Osteocyte (in vitro differentiated cells): Measurements from ENCODE around the gene SSPN. TPM values are rescaled to one million over a fixed set of nuclear protein-coding genes. Genes with fewer than 3 reads are reported as not detected.

Experiments
- DNase-seq: peaks from one replicate; pipeline ENCODE4 v3.0.0; 2021; ENCODE audit warnings: mixed read lengths; ENCODE audit not compliant: unreplicated experiment; ENCODE audit errors: extremely low spot score
- H3K27ac Mint-ChIP-seq: one replicate; pipeline ENCODE4 v1.8.0; 2021; ENCODE audit warnings: mild to moderate bottlenecking, mixed read lengths; ENCODE audit not compliant: unreplicated experiment
- H3K27me3 Mint-ChIP-seq: one replicate; pipeline ENCODE4 v1.8.0; 2021; ENCODE audit warnings: mixed read lengths; ENCODE audit not compliant: unreplicated experiment
- H3K36me3 Mint-ChIP-seq: one replicate; pipeline ENCODE4 v1.8.0; 2021; ENCODE audit warnings: mixed read lengths; ENCODE audit not compliant: unreplicated experiment
- H3K4me1 Mint-ChIP-seq: one replicate; pipeline ENCODE4 v1.8.0; 2021; ENCODE audit warnings: mixed read lengths; ENCODE audit not compliant: unreplicated experiment
- H3K4me3 Mint-ChIP-seq: one replicate; pipeline ENCODE4 v1.8.0; 2021; ENCODE audit warnings: mild to moderate bottlenecking, moderate library complexity, mixed read lengths; ENCODE audit not compliant: unreplicated experiment
- H3K9me3 Mint-ChIP-seq: one replicate; pipeline ENCODE4 v1.8.0; 2021; ENCODE audit warnings: mixed read lengths; ENCODE audit not compliant: unreplicated experiment
- CTCF ChIP-seq: fragments of 200-600 bp; sonication (generic); IDR thresholded peaks from 2 replicates; pipeline ENCODE4 v1.5.0; 2021; ENCODE audit warnings: antibody characterized with exemption, mild to moderate bottlenecking, moderate library complexity
- total RNA-seq: library from RNA; stranded (reverse); gene quantifications from 2 replicates; pipeline ENCODE4 v1.2.1, GENCODE V29; 2021

The SSPN gene
- total RNA-seq, 1 donor from 2014 or later, result 19.2 TPM

DNA sequence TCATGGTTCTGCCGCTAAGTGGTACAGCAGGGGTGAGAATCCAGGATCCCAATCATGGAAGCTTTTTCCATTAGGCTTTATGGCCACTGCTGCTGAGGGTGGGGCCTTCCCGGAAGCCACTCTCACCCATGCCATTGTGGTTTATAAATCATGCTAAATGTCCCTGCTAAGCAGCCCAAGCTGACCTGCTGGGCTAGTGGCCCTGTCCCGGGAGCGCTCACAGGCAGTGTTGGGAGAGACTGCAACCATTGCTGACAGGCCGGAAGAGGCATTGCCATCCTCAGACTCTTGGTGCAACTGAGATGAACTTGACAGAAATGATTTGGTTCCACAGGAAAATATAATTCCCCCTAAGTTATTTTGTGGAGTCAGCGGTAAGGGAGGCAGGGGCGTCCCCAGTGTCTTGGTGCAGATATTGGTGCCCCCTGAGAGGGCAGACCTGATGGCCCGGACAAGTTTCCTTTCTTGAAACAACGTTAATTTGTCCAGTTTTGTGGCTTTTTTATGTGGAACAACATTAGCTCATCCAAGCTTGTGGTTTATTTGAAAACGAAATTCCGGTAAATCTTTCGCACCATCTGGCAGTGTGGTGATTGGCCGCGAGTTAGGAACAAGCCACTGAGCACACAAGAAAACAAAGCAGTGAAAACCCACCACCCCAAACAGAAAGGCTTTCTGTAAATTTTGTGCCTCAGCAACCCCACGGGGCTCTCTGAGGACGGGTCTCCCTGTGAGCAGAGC lies 82.3 kb downstream of the SSPN start:
- DNase-seq, result no peak
- TF ChIP-seq CTCF, result no peak
- Mint-ChIP-seq H3K27me3 (no peaks in the 10 kb centered on the region), H3K36me3 (no peaks in the 10 kb centered on the region), H3K4me3 (no peak overlapping the region), H3K9me3 (no peaks in the 10 kb centered on the region), H3K4me1 (peaks cover 35% of the 10 kb centered on the region), H3K27ac (no peak overlapping the region)

- H3K4me1 Mint-ChIP-seq, result peaks cover 32% of the 10 kb centered on the region
- H3K27ac Mint-ChIP-seq, result no peak overlapping the region
- H3K36me3 Mint-ChIP-seq, result no peaks in the 10 kb centered on the region
- no peaks in the 10 kb centered on the region for H3K27me3 Mint-ChIP-seq
- H3K4me3 Mint-ChIP-seq, result no peak overlapping the region
- no peaks in the 10 kb centered on the region for H3K9me3 Mint-ChIP-seq
- no peak for DNase-seq
- TF ChIP-seq CTCF, result no peak
Observed at GRCh38 chr12:26278266-26278665, 82.9 kb downstream of the SSPN start.

DNA sequence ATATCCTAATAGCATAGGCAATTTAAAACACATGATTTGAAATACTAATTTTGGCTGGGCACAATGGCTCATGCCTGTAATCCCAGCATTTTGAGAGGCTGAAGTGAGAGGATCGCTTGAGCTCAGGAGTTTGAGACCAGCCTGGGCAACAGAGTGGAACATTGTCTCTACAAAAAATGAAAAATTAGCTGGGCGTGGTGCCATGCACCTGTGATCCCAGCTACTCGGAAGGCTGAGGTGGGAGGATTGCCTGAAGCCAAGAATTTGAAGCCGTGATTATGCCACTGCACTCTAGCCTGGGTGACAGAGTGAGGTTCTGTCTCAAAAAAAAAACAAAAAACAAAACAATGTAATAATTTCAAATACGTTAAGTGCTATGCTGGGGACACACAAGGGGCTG lies 83.3 kb downstream of the SSPN start:
- TF ChIP-seq CTCF, result no peak
- no peak overlapping the region for H3K4me3 Mint-ChIP-seq
- no peak overlapping the region for H3K27ac Mint-ChIP-seq
- no peaks in the 10 kb centered on the region for H3K9me3 Mint-ChIP-seq
- H3K27me3 Mint-ChIP-seq, result no peaks in the 10 kb centered on the region
- H3K4me1 Mint-ChIP-seq, result peaks cover 28% of the 10 kb centered on the region
- no peak for DNase-seq
- no peaks in the 10 kb centered on the region for H3K36me3 Mint-ChIP-seq

- no peaks in the 10 kb centered on the region for H3K9me3 Mint-ChIP-seq
- no peak for DNase-seq
- TF ChIP-seq CTCF, result no peak
- no peak overlapping the region for H3K4me3 Mint-ChIP-seq
- H3K4me1 Mint-ChIP-seq, result peaks cover 23% of the 10 kb centered on the region
- no peaks in the 10 kb centered on the region for H3K36me3 Mint-ChIP-seq
- H3K27ac Mint-ChIP-seq, result no peak overlapping the region
- no peaks in the 10 kb centered on the region for H3K27me3 Mint-ChIP-seq
Observed at GRCh38 chr12:26279091-26279490, 83.7 kb downstream of the SSPN start.

DNA sequence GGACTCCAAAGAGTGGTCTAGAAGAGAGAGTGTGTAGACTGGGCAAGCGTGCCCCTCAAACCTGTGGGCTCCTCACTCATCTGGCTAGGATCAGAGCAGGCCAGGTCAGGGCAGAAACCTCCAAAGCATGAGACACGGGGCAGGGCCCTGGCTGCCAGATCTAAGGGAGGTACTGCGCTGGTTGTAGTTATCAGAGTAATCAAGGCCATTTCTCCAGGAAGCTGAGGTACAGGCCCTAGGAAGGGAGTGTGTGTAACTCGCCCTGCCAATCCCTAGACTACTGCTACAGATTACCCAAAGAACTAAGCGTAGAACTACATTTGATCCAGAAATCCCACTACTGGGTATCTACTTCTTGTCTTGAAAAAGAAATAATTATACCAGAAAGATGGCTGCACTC lies 84.5 kb downstream of the SSPN start:
- Mint-ChIP-seq H3K9me3 (no peaks in the 10 kb centered on the region), H3K4me3 (no peak overlapping the region), H3K4me1 (peaks cover 15% of the 10 kb centered on the region), H3K36me3 (no peaks in the 10 kb centered on the region), H3K27me3 (no peaks in the 10 kb centered on the region), H3K27ac (no peak overlapping the region)
- TF ChIP-seq CTCF, result no peak
- no peak for DNase-seq
